HG03469 (cell line): ENCODE data around the gene GPR84.

ENCODE experiments used
- ATAC-seq: cut with Tn5 transposase; IDR thresholded peaks from one replicate; pipeline ENCODE4 v1.9.1; 2021; ENCODE audit warnings: mild to moderate bottlenecking, moderate library complexity, moderate number of reproducible peaks; ENCODE audit not compliant: unreplicated experiment

Gene GPR84

GRCh38 chr12:54364413-54364812 is at the start of gene GPR84:
Gene GPR84, minus strand, starts transcription at chr12:54364486. Its CDS starts 635 bp downstream, at chr12:54363851.
- ATAC-seq, result no peak

DNA sequence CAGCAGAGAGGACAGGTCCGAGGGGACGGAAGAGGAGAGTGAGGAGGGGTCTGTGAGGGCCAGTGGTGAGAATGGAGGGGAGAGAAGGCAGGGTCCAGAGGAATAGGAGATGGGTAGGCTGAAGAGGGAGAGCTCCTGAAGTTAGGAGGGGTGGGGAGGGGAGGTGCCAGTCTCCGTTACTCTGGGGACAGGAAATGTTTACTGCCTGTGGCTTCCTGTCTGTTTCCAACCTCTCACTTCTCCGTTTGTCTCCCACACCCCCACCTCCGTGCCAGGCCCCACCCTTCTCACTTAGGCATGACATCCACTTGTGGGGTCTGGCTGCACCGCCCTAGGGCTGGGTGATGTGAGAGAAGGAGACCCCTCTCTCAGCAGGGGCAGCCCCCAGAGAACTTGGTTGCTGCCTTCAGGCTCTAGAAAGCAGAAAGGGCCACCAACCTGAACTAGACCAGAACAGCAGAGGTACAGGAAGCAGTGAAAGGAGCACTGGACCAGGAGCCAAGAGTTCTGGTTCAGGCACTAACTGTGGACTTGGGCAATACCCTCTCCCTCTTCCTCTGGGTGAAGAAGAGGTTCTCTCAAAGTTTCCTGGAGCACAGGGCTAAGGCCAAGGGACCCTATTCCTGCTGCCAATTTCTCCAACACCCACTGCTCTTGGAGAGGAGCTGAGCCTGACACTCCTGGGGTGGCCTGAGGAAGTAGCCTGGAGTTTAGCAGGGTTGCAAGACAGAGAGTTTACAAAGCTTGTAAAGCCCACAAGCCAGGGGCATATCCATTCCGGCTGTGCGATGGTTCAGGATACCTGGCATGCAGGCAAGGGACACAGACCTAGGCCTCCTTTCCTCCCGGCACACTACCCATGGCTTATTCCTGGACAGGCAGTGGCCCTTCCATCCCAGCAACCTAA is 49.3 kb upstream of the GPR84 start:
- no peak for ATAC-seq

DNA sequence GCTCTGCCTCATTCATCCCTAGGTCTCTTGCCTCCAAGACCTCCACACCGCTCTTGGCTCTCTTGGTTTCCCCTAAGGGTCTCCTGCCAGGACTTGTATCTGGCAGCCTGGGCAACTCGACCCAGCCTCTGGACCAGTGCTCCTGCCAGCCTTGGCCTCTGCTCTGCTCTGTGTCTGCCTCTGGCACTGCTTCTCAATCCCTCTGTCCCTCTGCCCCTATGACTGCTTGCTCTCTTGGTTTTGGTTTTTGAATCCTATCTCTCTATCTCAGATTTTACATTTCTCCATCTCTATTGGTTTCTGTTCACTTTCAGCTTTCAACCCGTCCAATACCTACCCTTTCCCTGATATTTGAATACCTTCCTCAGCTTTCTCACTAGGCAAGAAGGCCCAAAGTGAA is 48.5 kb upstream of the GPR84 start:
- no peak for ATAC-seq

- no peak for ATAC-seq
These were observed 48.1 kb upstream of the GPR84 start for GRCh38 chr12:54412348-54412747.

DNA sequence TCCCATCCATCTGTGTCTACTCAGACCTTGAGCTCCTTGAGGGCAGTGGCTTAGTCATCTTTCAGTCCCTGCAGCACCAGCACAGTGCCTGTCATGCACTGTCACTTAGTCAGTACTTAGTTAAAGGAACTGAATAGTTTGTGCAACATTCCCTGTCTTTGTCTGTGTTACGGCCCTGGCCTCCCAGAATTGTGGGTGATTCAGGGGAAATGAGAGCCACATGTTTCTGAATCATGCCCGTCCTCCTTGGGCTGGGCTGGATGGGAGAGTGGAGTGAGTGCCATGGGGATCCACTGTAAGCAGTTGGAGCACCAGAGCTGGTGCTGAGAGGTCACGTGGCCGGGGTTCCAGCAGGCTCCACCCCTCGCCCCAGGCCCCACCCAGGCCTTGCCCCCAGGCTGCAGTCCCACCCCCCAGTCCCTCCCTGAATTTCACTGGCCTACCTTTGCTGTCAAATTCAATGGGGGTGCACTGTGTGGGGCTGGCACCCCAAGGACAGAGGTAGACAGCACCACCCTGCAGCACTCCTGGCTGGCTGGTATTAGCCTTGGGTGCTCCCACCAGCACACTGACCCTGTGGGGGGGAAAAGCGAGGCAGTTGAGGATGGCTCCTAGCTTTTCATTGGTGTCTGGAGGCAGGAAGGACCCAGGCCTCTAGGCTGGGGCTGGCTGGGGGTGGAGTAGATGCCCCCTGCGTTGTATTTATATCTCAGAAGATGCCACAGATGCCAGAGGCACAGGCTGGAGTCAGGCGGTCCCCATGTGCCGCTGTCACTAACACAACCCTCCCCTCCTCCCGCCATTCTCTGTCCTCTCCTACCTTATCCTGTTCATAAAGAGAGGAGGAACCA is 47.3 kb upstream of the GPR84 start:
- ATAC-seq, result no peak

DNA sequence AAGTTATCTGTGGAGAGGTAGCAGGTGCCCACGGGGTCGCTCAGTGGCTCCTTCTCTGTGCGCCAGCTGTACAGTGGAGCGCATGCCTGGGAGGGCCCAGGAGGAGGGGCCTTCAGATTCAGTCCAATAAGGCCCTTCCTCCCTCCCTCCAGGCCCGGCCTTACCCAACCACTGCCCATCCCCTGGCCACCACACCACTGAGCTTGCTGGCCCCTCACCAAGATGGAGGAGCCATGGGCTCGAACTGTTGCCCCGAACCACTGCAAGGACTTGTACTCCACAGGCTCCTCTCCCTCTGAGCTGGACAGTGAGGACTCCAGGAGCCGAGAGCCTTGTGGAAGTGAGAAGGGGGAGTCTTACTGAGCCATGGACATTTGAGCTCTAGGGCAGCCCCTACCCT is 45.0 kb upstream of the GPR84 start:
- no peak for ATAC-seq

GRCh38 chr12:54407183-54407905 is 43.1 kb upstream of the GPR84 start:
- ATAC-seq, result no peak

- ATAC-seq, result no peak
These were observed 41.3 kb upstream of the GPR84 start for GRCh38 chr12:54405573-54405972.

- no peak for ATAC-seq
These were observed 40.8 kb upstream of the GPR84 start for GRCh38 chr12:54405106-54405505.

DNA sequence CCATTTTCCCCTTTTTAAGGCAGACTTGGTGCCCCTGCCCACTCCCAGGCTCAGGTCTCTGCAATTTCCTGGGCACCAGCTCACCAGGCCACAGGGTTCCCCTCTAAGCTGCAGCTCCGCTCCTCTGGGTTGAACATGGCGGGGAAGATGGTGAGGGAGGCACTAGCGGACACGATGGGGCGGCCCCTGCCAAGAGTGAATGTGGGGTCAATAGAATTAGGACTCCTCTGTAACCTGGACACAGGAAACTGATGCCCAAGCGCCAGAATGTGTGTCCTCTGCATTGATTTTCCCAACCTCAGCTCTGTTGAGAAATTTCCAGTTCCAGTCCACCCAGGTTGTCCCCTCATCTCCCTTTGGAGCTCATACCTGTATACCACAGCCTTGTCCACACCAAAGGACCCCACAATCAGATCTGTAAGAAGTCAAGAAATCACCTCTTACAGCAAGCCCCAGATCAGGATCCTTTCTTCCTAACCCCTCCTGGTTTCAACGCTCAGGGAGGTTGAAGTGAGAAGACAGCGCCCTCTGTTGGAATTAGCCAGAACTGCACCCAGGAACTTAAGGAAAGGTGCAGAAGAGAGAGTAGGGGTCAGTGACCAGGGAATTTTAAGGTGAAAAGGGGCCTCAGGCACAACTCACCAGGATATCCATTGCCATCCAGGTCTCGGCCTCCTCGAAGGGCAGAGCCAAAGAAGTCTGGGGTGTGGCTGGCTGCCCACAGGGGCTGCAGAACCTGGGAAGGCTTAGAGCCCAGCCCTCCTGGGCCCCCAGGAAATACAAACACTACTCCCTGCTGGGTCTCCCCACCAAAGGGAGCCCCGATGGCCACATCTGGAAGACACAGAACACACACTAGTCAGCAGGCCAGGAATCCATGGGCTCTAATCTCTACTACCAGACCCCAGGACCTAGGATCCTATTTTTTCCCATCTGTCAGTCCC is 40.0 kb upstream of the GPR84 start:
- no peak for ATAC-seq

- no peak for ATAC-seq
These were observed 36.8 kb upstream of the GPR84 start for GRCh38 chr12:54401119-54401518.

GRCh38 chr12:54398995-54399793 is 34.9 kb upstream of the GPR84 start:
- ATAC-seq, result peak; percentile 74

GRCh38 chr12:54398218-54398617 is 33.9 kb upstream of the GPR84 start:
- no peak for ATAC-seq

GRCh38 chr12:54397157-54397556 is 32.9 kb upstream of the GPR84 start:
- ATAC-seq, result no peak

- no peak for ATAC-seq
These were observed 31.3 kb upstream of the GPR84 start for GRCh38 chr12:54395545-54395944.

DNA sequence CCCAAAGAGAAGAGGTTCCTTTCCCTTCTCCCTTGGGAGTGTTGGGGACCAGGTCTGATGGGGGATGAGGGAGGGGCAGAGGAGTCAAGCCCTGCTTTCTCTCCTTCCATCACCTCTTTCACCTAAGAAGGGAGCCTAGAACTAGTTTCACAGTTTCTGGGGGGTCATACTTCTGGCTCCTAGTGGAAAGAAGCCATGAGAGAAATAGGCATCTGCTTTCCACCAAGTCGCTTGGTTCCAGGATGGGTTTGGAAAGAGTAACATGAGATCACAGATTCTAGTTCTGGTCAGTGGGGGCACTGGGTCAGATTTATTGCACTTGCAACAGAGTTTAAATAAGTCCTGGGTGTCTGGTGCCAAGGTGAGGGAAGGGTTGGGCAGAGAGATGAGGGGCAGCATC is 30.7 kb upstream of the GPR84 start:
- no peak for ATAC-seq

GRCh38 chr12:54394281-54394719 is 30.0 kb upstream of the GPR84 start:
- no peak for ATAC-seq

- no peak for ATAC-seq
These were observed 29.5 kb upstream of the GPR84 start for GRCh38 chr12:54393743-54394142.

GRCh38 chr12:54393207-54393609 is 28.9 kb upstream of the GPR84 start:
- ATAC-seq, result no peak
